AML-193 (cell line): ENCODE data around the gene IPCEF1.
"Not testable (repeated sequence)": the region's sequence is repeated elsewhere in the genome, so short reads cannot be mapped to it uniquely, and the experiment has no call there.

Source experiments
- DNase-seq, 2 experiments: peaks; one replicate each; lab custom pipeline; 2025; lab: John Stamatoyannopoulos, UW

Gene IPCEF1

GRCh38 chr6:154246723-154247118 lies 109.9 kb downstream of the IPCEF1 start:
- DNase-seq, result no peak

- no peak for DNase-seq
These were observed 111.1 kb downstream of the IPCEF1 start for GRCh38 chr6:154245506-154245905.

GRCh38 chr6:154243793-154244750 lies 112.5 kb downstream of the IPCEF1 start:
- DNase-seq, result no peak

GRCh38 chr6:154242617-154243357 lies 113.8 kb downstream of the IPCEF1 start:
- no peak for DNase-seq

GRCh38 chr6:154241581-154241980 lies 115.0 kb downstream of the IPCEF1 start:
- DNase-seq, result no peak

- DNase-seq, result not testable (repeated sequence)
These were observed 115.5 kb downstream of the IPCEF1 start for GRCh38 chr6:154241061-154241460.

- DNase-seq, result no peak
These were observed 117.2 kb downstream of the IPCEF1 start for GRCh38 chr6:154239392-154239791.

GRCh38 chr6:154238831-154239230 lies 117.8 kb downstream of the IPCEF1 start:
- no peak for DNase-seq

- DNase-seq, result no peak
These were observed 119.8 kb downstream of the IPCEF1 start for GRCh38 chr6:154236646-154237301.

- DNase-seq, result no peak
These were observed 122.4 kb downstream of the IPCEF1 start for GRCh38 chr6:154234019-154234772.

GRCh38 chr6:154233383-154233782 lies 123.2 kb downstream of the IPCEF1 start:
- DNase-seq, result no peak

- no peak for DNase-seq
These were observed 124.3 kb downstream of the IPCEF1 start for GRCh38 chr6:154232013-154232910.

- no peak for DNase-seq
These were observed 125.5 kb downstream of the IPCEF1 start for GRCh38 chr6:154230910-154231595.

- no peak for DNase-seq
These were observed 126.2 kb downstream of the IPCEF1 start for GRCh38 chr6:154230393-154230792.

GRCh38 chr6:154229786-154230185 lies 126.8 kb downstream of the IPCEF1 start:
- no peak for DNase-seq

GRCh38 chr6:154228521-154228905 lies 128.1 kb downstream of the IPCEF1 start:
- DNase-seq, result no peak

GRCh38 chr6:154227862-154228520 lies 128.6 kb downstream of the IPCEF1 start:
- DNase-seq, result no peak

GRCh38 chr6:154226461-154226860 lies 130.1 kb downstream of the IPCEF1 start:
- DNase-seq, result no peak

GRCh38 chr6:154223296-154223695 lies 133.3 kb downstream of the IPCEF1 start:
- DNase-seq, result no peak

GRCh38 chr6:154222716-154223115 lies 133.9 kb downstream of the IPCEF1 start:
- no peak for DNase-seq
